HUES48 (cell line): Measurements from ENCODE around the gene CARS2.
"Not testable (repeated sequence)": the region's sequence is repeated elsewhere in the genome, so short reads cannot be mapped to it uniquely, and the experiment has no call there.

ENCODE experiments used
- H3K27ac ChIP-seq: one replicate; pipeline ENCODE4 v1.7.0; 2013; ENCODE audit warnings: low read depth, low read length, inconsistent platforms
- H3K27me3 ChIP-seq: 2 replicates; pipeline ENCODE4 v1.6.1; 2013; ENCODE audit warnings: mild to moderate bottlenecking, low read length; ENCODE audit not compliant: control insufficient read depth, insufficient read depth
- H3K36me3 ChIP-seq: 2 replicates; pipeline ENCODE4 v1.6.1; 2013; ENCODE audit warnings: low read length; ENCODE audit not compliant: control insufficient read depth, insufficient read depth
- H3K4me1 ChIP-seq: 2 replicates; pipeline ENCODE4 v1.6.1; 2013; ENCODE audit warnings: mild to moderate bottlenecking, low read length; ENCODE audit not compliant: control insufficient read depth, insufficient read depth
- H3K4me3 ChIP-seq: 2 replicates; pipeline ENCODE4 v1.5.1; 2013; ENCODE audit warnings: mild to moderate bottlenecking, low read depth, low read length
- H3K9ac ChIP-seq: 2 replicates; pipeline ENCODE4 v1.6.1; 2013; ENCODE audit warnings: mild to moderate bottlenecking, low read depth, low read length, moderate library complexity
- H3K9me3 ChIP-seq: 2 replicates; pipeline ENCODE4 v1.6.1; 2013; ENCODE audit warnings: low read length; ENCODE audit not compliant: control insufficient read depth, insufficient read depth

CARS2 gene

DNA sequence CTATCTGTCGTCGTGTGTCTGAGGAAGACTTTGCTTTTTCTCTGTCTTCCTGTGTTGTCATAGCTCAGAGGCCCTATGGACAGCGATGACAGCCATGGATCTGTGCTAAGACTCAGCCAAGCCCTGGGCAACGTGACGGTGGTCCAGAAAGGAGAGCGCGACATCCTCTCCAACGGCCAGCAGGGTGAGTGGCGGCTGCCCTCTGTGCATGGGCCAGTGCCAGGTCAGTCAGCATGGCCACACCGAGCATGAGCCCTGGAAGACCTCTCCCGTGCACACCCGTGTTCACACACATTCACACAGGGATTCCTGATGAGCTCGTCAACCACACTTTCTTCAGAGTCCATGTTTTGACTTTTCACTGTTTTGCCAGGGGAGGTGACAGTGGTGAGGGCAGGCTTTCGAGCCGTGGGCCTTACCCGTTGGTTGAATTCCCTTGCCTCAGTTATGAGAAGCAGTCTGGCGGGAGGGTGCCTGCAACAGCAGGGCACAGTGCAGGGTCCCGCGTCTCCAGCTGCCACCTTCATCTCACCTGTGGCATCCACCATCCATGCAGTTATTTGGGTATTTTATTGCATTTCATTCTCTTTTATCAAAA lies 70.4 kb downstream of the CARS2 start:
- Histone ChIP-seq H3K9ac (no peak overlapping the region), H3K27me3 (no peaks in the 10 kb centered on the region), H3K4me1 (no peaks in the 10 kb centered on the region), H3K9me3 (no peaks in the 10 kb centered on the region), H3K36me3 (peaks cover 77% of the 10 kb centered on the region), H3K27ac (no peak overlapping the region), H3K4me3 (no peak overlapping the region)

- H3K9ac ChIP-seq, result no peak overlapping the region
- no peaks in the 10 kb centered on the region for H3K4me1 ChIP-seq
- H3K27me3 ChIP-seq, result no peaks in the 10 kb centered on the region
- H3K36me3 ChIP-seq, result peaks cover 67% of the 10 kb centered on the region
- no peak overlapping the region for H3K4me3 ChIP-seq
- no peak overlapping the region for H3K27ac ChIP-seq
- no peaks in the 10 kb centered on the region for H3K9me3 ChIP-seq
Measured at GRCh38 chr13:110634558-110634957, 71.4 kb downstream of the CARS2 start.

- H3K27ac ChIP-seq, result no peak overlapping the region
- no peaks in the 10 kb centered on the region for H3K9me3 ChIP-seq
- H3K4me1 ChIP-seq, result no peaks in the 10 kb centered on the region
- H3K27me3 ChIP-seq, result no peaks in the 10 kb centered on the region
- no peak overlapping the region for H3K4me3 ChIP-seq
- H3K9ac ChIP-seq, result no peak overlapping the region
- H3K36me3 ChIP-seq, result peaks cover 65% of the 10 kb centered on the region
Measured at GRCh38 chr13:110633776-110634175, 72.1 kb downstream of the CARS2 start.

DNA sequence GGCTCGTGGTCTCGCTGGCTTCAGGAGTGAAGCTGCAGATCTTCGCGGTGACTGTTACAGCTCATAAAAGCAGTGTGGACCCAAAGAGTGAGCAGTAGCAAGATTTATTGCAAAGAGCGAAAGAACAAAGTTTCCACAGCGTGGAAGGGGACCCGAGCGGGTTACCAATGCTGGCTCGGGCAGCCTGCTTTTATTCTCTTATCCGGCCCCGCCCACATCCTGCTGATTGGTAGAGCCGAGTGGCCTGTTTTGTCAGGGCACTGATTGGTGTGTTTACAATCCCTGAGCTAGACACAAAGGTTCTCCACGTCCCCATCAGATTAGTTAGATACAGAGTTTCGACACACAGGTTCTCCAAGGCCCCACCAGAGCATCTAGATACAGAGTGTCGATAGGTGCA lies 73.7 kb downstream of the CARS2 start:
- not testable (repeated sequence) for H3K27ac ChIP-seq, H3K4me1 ChIP-seq, H3K9me3 ChIP-seq, H3K4me3 ChIP-seq, H3K27me3 ChIP-seq, H3K9ac ChIP-seq
- H3K36me3 ChIP-seq, result peaks cover 63% of the 10 kb centered on the region

- peaks cover 47% of the 10 kb centered on the region for H3K36me3 ChIP-seq
- H3K4me3 ChIP-seq, result no peak overlapping the region
- H3K27ac ChIP-seq, result no peak overlapping the region
- no peak overlapping the region for H3K9ac ChIP-seq
- H3K27me3 ChIP-seq, result no peaks in the 10 kb centered on the region
- H3K4me1 ChIP-seq, result no peaks in the 10 kb centered on the region
- H3K9me3 ChIP-seq, result no peaks in the 10 kb centered on the region
Measured at GRCh38 chr13:110630566-110631119, 75.3 kb downstream of the CARS2 start.

DNA sequence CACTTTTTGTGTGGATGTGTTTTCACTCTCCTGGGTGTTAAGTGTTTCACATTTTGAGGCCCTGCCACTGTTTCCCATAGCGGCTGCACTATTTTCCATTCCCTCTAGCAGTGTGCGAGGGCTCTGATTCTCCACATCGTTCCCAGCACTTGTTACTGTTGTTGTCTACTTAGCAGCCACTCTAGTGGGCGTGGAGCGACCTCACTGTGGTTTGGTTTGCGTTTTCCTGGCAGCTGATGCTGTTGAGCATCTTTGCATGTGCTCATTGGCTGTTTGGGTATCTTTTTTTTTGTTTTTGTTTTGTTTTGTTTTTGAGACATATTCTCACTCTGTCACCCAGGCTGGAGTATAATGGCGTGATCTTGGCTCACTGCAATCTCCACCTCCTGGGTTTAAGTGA lies 76.2 kb downstream of the CARS2 start:
- H3K4me1 ChIP-seq, result no peaks in the 10 kb centered on the region
- no peak overlapping the region for H3K9ac ChIP-seq
- H3K9me3 ChIP-seq, result no peaks in the 10 kb centered on the region
- H3K27ac ChIP-seq, result no peak overlapping the region
- no peaks in the 10 kb centered on the region for H3K27me3 ChIP-seq
- H3K36me3 ChIP-seq, result peaks cover 44% of the 10 kb centered on the region
- H3K4me3 ChIP-seq, result no peak overlapping the region

DNA sequence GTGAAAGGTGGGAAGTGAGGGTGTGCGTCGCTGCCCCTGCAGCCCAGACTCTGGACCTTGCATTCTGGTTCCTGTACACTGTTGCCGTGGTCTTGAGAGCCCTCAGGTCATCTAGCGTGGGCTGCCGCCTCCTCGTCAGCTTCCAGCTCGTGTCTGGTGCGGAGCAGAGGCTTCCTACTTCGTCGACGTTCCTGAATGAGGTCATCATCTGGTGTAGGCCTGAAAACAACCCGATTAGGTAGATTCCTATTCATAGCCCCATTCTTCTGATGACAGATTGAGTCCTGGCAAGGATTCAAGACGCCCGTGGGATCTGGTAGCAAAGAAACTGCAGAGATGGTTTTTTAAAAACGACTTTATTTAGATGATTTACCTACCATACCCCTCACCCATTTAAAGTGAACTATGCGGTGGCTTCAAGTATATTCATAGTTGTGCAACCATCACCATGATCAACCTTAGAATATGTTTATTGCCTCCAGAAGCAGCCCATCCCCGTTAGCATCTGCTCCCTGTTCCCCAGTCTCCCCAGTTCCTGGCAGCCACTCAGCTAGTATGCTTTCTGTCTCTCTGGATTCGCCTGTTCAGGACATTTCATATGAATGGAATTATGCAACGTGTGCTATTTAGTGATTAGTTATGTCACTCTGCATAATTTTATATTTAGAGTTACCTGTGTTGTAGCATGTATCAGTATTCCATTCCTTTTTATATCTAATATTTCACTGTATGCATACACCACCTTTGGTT lies 76.8 kb downstream of the CARS2 start:
- H3K9me3 ChIP-seq, result no peaks in the 10 kb centered on the region
- H3K9ac ChIP-seq, result no peak overlapping the region
- no peak overlapping the region for H3K27ac ChIP-seq
- peaks cover 41% of the 10 kb centered on the region for H3K36me3 ChIP-seq
- H3K4me1 ChIP-seq, result no peaks in the 10 kb centered on the region
- H3K4me3 ChIP-seq, result no peak overlapping the region
- no peaks in the 10 kb centered on the region for H3K27me3 ChIP-seq

GRCh38 chr13:110628477-110628793 lies 77.5 kb downstream of the CARS2 start:
- H3K9ac ChIP-seq, result no peak overlapping the region
- no peak overlapping the region for H3K4me3 ChIP-seq
- H3K36me3 ChIP-seq, result peaks cover 39% of the 10 kb centered on the region
- H3K9me3 ChIP-seq, result no peaks in the 10 kb centered on the region
- no peak overlapping the region for H3K27ac ChIP-seq
- H3K4me1 ChIP-seq, result no peaks in the 10 kb centered on the region
- no peaks in the 10 kb centered on the region for H3K27me3 ChIP-seq

DNA sequence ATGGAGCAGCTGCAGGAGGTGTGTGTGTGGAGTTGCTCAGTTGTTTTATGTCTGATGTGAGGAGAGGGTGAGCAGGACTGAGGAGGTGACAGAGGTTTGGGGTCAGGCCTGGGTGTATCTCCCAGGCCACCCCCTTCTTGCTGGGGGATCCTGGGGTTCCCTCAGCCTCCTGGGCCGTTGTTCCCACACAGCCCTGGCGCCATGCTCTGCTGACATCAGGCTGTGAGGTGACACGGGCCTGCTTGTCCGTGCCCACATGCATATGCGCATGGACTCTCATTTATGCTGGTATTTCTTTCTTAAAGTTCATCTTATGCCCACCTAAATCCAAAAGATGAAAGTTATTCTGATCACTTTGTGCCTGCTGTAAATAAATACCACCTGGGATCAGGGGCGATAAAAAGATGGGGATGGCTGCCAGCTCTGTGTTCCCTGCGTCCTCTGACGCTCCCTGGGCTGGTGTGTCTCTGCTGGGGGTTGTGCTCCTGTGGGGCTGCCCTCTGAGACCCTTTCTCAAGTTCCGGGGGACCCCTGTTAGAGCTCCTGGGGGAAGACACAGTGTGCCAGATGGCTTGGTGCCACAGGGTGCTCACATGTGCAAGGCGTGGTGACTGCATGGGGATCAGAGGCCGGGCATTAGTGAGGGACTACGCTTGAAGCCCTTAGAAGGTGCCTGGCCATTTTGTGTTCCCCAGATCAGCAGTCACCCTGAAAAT lies 78.0 kb downstream of the CARS2 start:
- Histone ChIP-seq H3K27me3 (no peaks in the 10 kb centered on the region), H3K4me3 (no peak overlapping the region), H3K4me1 (no peaks in the 10 kb centered on the region), H3K27ac (no peak overlapping the region), H3K9me3 (no peaks in the 10 kb centered on the region), H3K9ac (no peak overlapping the region), H3K36me3 (peaks cover 44% of the 10 kb centered on the region)

DNA sequence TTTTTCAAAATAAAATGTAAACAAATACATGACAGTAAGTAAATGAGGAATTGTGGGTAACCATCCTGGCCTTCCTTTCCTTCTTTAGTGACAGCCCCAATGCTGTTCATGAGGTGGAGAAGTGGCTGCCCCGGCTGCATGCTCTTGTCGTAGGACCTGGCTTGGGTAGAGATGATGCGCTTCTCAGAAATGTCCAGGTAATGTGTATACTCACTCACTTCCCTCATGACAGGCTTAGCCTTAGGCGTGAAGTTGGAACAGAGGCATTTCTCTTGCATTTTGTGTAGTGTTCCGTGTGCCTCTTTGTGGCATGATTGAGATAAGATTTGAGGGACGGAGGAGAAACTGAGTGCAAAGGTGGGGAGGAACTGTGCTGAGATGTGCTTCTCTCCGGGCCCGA lies 78.6 kb downstream of the CARS2 start:
- no peak overlapping the region for H3K9ac ChIP-seq
- H3K36me3 ChIP-seq, result peaks cover 49% of the 10 kb centered on the region
- H3K27me3 ChIP-seq, result no peaks in the 10 kb centered on the region
- H3K9me3 ChIP-seq, result no peaks in the 10 kb centered on the region
- H3K4me1 ChIP-seq, result no peaks in the 10 kb centered on the region
- no peak overlapping the region for H3K4me3 ChIP-seq
- no peak overlapping the region for H3K27ac ChIP-seq

GRCh38 chr13:110626521-110626920 lies 79.4 kb downstream of the CARS2 start:
- Histone ChIP-seq H3K9me3 (no peaks in the 10 kb centered on the region), H3K4me3 (no peak overlapping the region), H3K4me1 (no peaks in the 10 kb centered on the region), H3K36me3 (peaks cover 52% of the 10 kb centered on the region), H3K27me3 (no peaks in the 10 kb centered on the region), H3K27ac (no peak overlapping the region), H3K9ac (no peak overlapping the region)
